SJSA1 (cell line): ENCODE data around the gene RNF4. TPM values are rescaled to one million over a fixed set of nuclear protein-coding genes. Genes with fewer than 3 reads are reported as not detected.
A peak's percentile ranks its signal among the peaks of the same experiment; 100 is the strongest.
"Not testable (repeated sequence)": the region's sequence is repeated elsewhere in the genome, so short reads cannot be mapped to it uniquely, and the experiment has no call there.

ENCODE experiments used
- DNase-seq, 2 experiments: peaks; one replicate each; pipeline ENCODE4 v3.0.0-alpha.2; 2015 to 2020; ENCODE audit warnings: low spot score in 2 of 2, low read depth in 1 of 2
- H3K27ac ChIP-seq: fragments of 250-450 bp; sonication (Bioruptor Pico); 2 replicates; pipeline ENCODE4 v1.5.1; 2020; ENCODE audit warnings: mild to moderate bottlenecking, moderate library complexity
- H3K27me3 ChIP-seq: fragments of 250-450 bp; sonication (Bioruptor Pico); replicated peaks from 2 replicates; pipeline ENCODE4 v1.5.1; 2020; ENCODE audit warnings: mild to moderate bottlenecking, moderate library complexity
- H3K36me3 ChIP-seq: fragments of 250-450 bp; sonication (Bioruptor Pico); 2 replicates; pipeline ENCODE4 v1.5.1; 2020; ENCODE audit warnings: mild to moderate bottlenecking
- H3K4me1 ChIP-seq: fragments of 250-450 bp; sonication (Bioruptor Pico); replicated peaks from 2 replicates; pipeline ENCODE4 v1.6.1; 2021; ENCODE audit warnings: mild to moderate bottlenecking
- H3K4me3 ChIP-seq: fragments of 250-450 bp; sonication (Bioruptor Pico); 2 replicates; pipeline ENCODE4 v1.5.1; 2020; ENCODE audit warnings: mild to moderate bottlenecking
- H3K9me3 ChIP-seq: fragments of 250-450 bp; sonication (Bioruptor Pico); replicated peaks from 2 replicates; pipeline ENCODE4 v1.5.1; 2020; ENCODE audit warnings: mild to moderate bottlenecking
- total RNA-seq: library from RNA; depleted of rRNA; stranded (reverse); fragments of >200 nt; shearing (Covaris generic); gene quantifications from 2 replicates; pipeline ENCODE4 v1.2.3, GENCODE V29; 2014; rRNA removed

RNF4 gene
- total RNA-seq: 34.1 and 59.8 TPM in 2 replicates

- no peaks in the 10 kb centered on the region for H3K9me3 ChIP-seq
- H3K27ac ChIP-seq: peak within 1 kb of the TSS; percentile 65
- H3K36me3 ChIP-seq: peaks cover 28% of the 10 kb centered on the region
- peak; percentile 87 to 89 for DNase-seq
- peaks cover 9% of the 10 kb centered on the region; the same call in 1 of the 2 replicates for H3K4me1 ChIP-seq
- no peaks in the 10 kb centered on the region for H3K27me3 ChIP-seq
- H3K4me3 ChIP-seq: peak within 1 kb of the TSS; percentile 89
Observed at GRCh38 chr4:2468456-2469191, at the start of gene RNF4. Gene RNF4, plus strand, starts transcription at chr4:2469106. Its CDS starts 21,388 bp downstream, at chr4:2490494.

- peaks cover 17% of the 10 kb centered on the region for H3K4me1 ChIP-seq
- no peak for DNase-seq
- H3K9me3 ChIP-seq: no peaks in the 10 kb centered on the region
- no peak overlapping the region for H3K27ac ChIP-seq
- peaks cover 25% of the 10 kb centered on the region for H3K27me3 ChIP-seq
- no peak overlapping the region for H3K4me3 ChIP-seq
- H3K36me3 ChIP-seq: no peaks in the 10 kb centered on the region
Observed at GRCh38 chr4:2419814-2420213, 49.1 kb upstream of the RNF4 start.

GRCh38 chr4:2421928-2422327 is 47.0 kb upstream of the RNF4 start:
- DNase-seq: no peak

GRCh38 chr4:2423066-2423465 is 45.8 kb upstream of the RNF4 start:
- Histone ChIP-seq H3K4me3 (no peak overlapping the region), H3K9me3 (no peaks in the 10 kb centered on the region), H3K36me3 (no peaks in the 10 kb centered on the region), H3K4me1 (peaks cover 10% of the 10 kb centered on the region), H3K27me3 (peaks cover 8% of the 10 kb centered on the region), H3K27ac (no peak overlapping the region)
- no peak for DNase-seq

More at GRCh38 chr4:2421928-2422327, 47.0 kb upstream of the RNF4 start:
- no peaks in the 10 kb centered on the region for H3K36me3 ChIP-seq
- no peaks in the 10 kb centered on the region for H3K9me3 ChIP-seq
- H3K27ac ChIP-seq: no peak overlapping the region
- H3K4me1 ChIP-seq: peaks cover 15% of the 10 kb centered on the region
- H3K4me3 ChIP-seq: no peak overlapping the region
- peaks cover 15% of the 10 kb centered on the region for H3K27me3 ChIP-seq

GRCh38 chr4:2423695-2424094 is 45.2 kb upstream of the RNF4 start:
- no peak overlapping the region for H3K4me3 ChIP-seq

GRCh38 chr4:2424581-2424980 is 44.3 kb upstream of the RNF4 start:
- no peaks in the 10 kb centered on the region for H3K4me1 ChIP-seq
- no peaks in the 10 kb centered on the region for H3K9me3 ChIP-seq
- H3K36me3 ChIP-seq: no peaks in the 10 kb centered on the region
- DNase-seq: no peak
- H3K4me3 ChIP-seq: no peak overlapping the region
- no peak overlapping the region for H3K27ac ChIP-seq
- H3K27me3 ChIP-seq: 0 out of 2 replicates have a peak, but pooled peaks cover under 1% of the 10 kb centered on the region

More at GRCh38 chr4:2423695-2424094, 45.2 kb upstream of the RNF4 start:
- DNase-seq: no peak
- H3K4me1 ChIP-seq: peaks cover 6% of the 10 kb centered on the region
- no peak overlapping the region for H3K27ac ChIP-seq
- no peaks in the 10 kb centered on the region for H3K36me3 ChIP-seq
- H3K9me3 ChIP-seq: no peaks in the 10 kb centered on the region
- 0 out of 2 replicates have a peak, but pooled peaks cover 4% of the 10 kb centered on the region for H3K27me3 ChIP-seq

- Histone ChIP-seq H3K36me3 (no peaks in the 10 kb centered on the region), H3K27ac (no peak overlapping the region), H3K27me3 (no peaks in the 10 kb centered on the region), H3K4me1 (no peaks in the 10 kb centered on the region), H3K9me3 (no peaks in the 10 kb centered on the region), H3K4me3 (no peak overlapping the region)
- no peak for DNase-seq
Observed at GRCh38 chr4:2425386-2426068, 43.4 kb upstream of the RNF4 start.

- DNase-seq: no peak
- Histone ChIP-seq H3K4me3 (no peak overlapping the region), H3K27ac (no peak overlapping the region)
Observed at GRCh38 chr4:2426069-2426397, 42.9 kb upstream of the RNF4 start.

GRCh38 chr4:2426711-2427275 is 42.1 kb upstream of the RNF4 start:
- no peak for DNase-seq
- Histone ChIP-seq H3K4me1 (no peaks in the 10 kb centered on the region), H3K9me3 (no peaks in the 10 kb centered on the region), H3K4me3 (no peak overlapping the region), H3K36me3 (no peaks in the 10 kb centered on the region), H3K27ac (no peak overlapping the region), H3K27me3 (no peaks in the 10 kb centered on the region)

More at GRCh38 chr4:2426069-2426397, 42.9 kb upstream of the RNF4 start:
- Histone ChIP-seq H3K27me3 (no peaks in the 10 kb centered on the region), H3K4me1 (no peaks in the 10 kb centered on the region), H3K36me3 (no peaks in the 10 kb centered on the region), H3K9me3 (no peaks in the 10 kb centered on the region)

GRCh38 chr4:2427383-2428334 is 41.2 kb upstream of the RNF4 start:
- Histone ChIP-seq H3K4me1 (no peaks in the 10 kb centered on the region), H3K4me3 (no peak overlapping the region), H3K36me3 (no peaks in the 10 kb centered on the region), H3K9me3 (no peaks in the 10 kb centered on the region), H3K27me3 (no peaks in the 10 kb centered on the region), H3K27ac (no peak overlapping the region)
- DNase-seq: no peak

GRCh38 chr4:2428496-2429213 is 40.3 kb upstream of the RNF4 start:
- Histone ChIP-seq H3K4me1 (no peaks in the 10 kb centered on the region), H3K27ac (no peak overlapping the region), H3K9me3 (no peaks in the 10 kb centered on the region), H3K27me3 (no peaks in the 10 kb centered on the region), H3K36me3 (no peaks in the 10 kb centered on the region), H3K4me3 (no peak overlapping the region)
- DNase-seq: no peak

GRCh38 chr4:2429945-2430757 is 38.8 kb upstream of the RNF4 start:
- DNase-seq, H3K36me3 ChIP-seq, H3K4me3 ChIP-seq, H3K9me3 ChIP-seq, H3K27ac ChIP-seq, H3K27me3 ChIP-seq, H3K4me1 ChIP-seq: not testable (repeated sequence)
